Left renal pelvis (tissue), 4 donors: ENCODE measurements around the gene STX16. TPM values are rescaled to one million over a fixed set of nuclear protein-coding genes. Genes with fewer than 3 reads are reported as not detected.
A peak's percentile ranks its signal among the peaks of the same experiment; 100 is the strongest.

ENCODE experiments used
- DNase-seq, 4 donors: peaks; one replicate each; pipeline ENCODE4 v3.0.0-alpha.2; 2013; ENCODE audit warnings: low read depth in 4 of 4, low spot score in 3 of 4
- polyA plus RNA-seq, 4 donors: library from polyadenylated mRNA; unstranded; fragments of 120-200 nt; gene quantifications; one replicate each; pipeline ENCODE4 v1.2.1, GENCODE V29; 2013; ENCODE audit not compliant: insufficient read length in 4 of 4

The STX16 gene
- polyA plus RNA-seq, 4 donors = 46.5 to 81.7 (median 66.6) TPM

DNA sequence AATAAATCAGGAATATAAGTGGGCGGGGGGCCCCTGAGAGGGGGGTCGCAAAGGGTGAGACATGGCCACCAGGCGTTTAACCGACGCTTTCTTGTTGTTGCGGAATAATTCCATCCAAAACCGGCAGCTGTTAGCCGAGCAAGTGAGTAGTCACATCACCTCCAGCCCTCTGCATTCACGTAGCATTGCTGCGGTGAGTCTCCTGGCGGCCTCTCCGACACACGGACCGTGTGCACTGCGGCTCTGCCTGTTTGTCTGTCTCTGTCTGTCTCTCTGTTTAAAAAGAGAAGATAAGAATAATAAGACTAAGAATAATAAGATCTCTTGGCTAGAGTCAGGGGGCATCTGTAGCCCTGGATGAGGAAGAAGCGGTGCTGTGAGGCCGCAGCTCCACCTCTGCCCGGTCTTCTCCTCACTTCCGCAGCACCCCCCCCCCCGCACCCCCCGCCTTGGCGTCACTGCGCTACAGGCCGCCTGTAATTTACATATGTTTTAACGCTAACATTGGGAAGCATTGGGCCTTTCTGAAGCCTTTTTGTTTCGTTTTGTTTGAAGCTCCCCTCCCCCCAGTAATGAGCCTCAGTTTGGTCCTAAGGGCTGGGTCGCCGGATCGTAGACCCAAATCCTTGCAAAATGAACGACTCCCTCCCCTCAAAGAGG, 993 bp downstream of the STX16 start:
- peak in 1 of 4 donors; percentile 58 for DNase-seq

DNA sequence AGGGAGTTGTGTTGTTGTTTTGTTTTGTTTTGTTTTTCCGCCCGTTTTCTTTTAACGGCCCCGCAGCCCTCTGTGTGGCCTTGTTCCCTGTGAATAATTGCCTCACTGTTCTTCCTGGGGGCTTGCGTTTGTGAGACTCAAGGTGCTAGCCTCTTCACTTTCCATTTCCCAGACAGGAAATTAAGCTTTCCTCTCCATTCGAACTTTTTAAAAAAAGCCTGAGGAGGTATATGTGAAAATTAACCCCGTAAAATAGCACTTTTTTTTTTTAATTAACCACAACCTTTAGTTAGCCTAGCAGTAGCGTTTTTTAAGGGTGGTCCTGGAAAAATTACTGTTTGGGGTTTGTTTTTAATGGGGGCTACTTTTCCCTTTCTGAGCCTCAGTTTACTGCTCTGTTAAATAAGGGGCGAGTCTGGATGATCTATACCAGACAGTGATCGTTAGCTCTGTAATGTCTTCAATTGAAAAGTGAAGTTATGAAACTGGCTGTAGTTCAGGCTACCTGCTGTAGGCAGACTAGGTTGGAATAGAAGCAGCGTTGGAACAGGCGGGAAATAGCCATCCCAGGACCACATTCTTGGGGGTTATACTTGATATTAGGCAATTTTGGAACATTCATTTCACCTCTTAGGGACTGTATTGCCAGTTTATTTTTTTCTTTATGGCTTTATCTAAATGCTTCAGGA, 1.7 kb downstream of the STX16 start:
- DNase-seq = no peak

- no peak for DNase-seq
These were observed 3.3 kb downstream of the STX16 start for GRCh38 chr20:58654337-58654736.

DNA sequence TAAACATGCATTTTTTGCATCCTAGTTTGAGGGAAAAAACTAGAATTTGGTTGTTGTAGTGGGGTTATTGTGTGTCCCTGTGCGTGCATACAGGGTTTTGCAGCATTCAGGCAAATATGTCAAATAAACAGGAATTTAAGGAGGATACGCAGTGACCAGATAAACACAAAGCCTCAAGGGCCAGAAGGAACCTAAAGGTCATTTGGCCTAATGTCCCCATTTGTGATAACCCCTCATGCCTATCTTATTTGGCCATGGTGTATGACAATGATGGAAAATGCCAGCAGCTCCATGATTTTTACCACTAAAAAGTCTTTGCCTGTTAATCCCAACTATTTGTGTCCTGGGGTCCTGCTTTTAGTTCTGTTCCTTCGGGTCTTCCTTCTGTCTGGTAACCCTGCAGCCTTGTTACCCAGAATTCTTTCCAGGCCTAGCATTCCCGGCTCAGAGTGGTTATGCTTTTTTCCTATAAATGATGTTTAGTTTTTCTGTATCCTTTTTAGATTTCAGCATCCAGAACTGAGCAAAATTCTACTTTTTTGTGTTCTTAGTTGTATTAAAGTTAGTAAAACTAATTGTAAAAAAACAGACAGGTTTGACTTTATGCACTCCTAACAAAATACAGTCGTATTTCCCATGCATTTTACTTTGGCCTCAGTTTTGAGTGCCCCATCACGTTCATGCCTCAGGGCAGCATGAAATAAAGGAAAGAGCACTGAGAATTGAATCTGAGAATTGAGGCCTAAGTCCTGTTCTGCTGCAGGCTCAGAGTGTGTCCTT, 4.4 kb downstream of the STX16 start:
- DNase-seq = no peak

GRCh38 chr20:58656831-58657230, 5.7 kb downstream of the STX16 start:
- DNase-seq = no peak

GRCh38 chr20:58657262-58657661, 6.2 kb downstream of the STX16 start:
- no peak for DNase-seq

DNA sequence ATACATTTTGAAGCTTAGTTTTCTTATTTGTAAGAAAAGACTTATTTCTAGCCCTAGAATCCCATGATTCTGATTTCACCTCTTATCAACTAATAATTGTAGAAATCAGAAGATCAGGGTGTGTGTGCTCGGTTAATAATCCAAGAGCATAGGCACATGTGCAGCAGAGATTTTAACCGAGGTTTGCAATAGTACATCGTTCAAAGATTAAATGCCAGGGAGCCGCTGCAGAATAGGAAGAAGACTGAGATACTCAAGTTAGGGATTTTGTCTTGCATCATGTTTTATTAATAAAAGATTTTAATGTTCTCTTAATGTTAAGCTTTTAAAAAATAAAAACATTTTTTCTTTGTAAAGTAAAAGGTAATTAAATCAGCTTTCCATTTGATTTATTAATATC, 6.9 kb downstream of the STX16 start:
- DNase-seq = no peak

GRCh38 chr20:58658760-58659159, 7.7 kb downstream of the STX16 start:
- DNase-seq = no peak

GRCh38 chr20:58659841-58660240, 8.8 kb downstream of the STX16 start:
- no peak for DNase-seq

DNA sequence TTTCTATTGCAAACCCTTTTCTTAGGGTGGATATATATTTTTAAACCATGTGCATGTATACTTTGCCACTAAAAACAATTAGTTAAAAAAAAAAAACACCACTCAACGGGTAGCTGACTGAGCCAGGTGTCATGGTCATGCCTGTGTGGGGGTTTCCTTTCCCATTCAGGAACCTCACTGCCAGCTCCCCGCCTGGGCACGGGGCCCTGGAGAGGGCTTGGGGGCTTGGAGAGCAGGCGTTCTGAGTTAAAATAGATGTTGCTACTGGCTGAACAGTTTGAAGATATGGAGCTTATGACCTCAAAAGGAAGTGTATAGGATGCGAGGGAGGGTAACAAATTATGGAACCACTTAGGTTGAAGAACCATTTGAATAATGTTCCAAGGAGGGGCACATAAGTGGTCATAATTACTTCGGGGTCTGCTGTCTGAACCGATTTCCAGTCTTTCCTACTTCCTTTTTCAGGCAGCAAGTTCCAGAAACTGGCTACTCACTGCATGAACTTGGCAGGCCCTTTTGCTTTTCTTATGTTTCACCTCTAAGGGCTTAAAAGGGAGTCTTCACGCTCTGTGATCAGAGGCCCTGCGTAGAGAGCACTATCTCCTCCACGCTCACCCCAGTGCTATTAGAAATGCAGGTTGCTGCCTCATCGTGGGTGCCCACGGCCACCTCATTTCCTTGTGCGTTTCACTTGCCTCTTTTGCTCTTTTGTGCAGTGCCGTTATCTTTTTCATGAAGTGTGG, 9.9 kb downstream of the STX16 start:
- no peak for DNase-seq

DNA sequence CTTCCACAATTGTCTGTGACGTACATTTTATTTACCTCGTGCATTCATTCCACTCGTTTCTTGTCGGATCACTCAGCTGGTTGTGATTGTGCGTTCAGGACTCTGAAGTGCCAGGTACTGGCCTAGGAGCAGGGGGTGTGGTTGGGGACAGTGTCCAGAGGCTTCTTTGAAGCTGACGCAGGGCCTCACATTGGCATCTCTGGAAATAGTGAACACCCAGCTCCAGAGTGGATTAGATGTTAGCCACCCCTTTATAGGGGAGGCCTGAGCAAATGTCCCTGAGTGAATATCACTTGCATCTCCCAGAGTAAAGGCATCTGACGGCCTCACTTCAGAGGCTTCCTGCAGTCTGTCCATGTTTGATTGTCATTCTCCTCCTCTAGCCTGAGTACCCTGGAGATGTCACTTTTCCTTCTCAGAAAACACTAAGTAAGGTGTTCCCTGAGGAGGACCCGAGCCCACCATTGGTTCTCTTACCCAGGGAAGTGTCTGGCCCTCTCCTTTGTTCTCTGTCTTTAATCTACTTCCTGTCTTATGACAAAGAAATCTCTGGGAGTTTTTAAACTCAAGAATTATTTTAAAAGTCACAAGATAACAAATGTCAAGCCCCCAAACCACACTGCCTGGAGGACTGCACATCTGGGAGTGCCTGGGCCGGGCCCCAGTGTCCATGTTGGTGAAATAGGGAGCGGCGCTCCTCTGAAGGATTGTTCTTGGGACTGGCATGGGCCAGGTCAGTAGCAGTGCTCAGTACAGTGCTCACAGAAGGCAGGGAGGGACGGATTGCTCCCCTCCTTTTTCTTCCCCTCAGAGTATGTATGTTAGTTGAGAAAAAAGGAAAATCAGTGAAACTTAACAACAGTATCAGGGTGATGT, 10.8 kb downstream of the STX16 start:
- DNase-seq = no peak

DNA sequence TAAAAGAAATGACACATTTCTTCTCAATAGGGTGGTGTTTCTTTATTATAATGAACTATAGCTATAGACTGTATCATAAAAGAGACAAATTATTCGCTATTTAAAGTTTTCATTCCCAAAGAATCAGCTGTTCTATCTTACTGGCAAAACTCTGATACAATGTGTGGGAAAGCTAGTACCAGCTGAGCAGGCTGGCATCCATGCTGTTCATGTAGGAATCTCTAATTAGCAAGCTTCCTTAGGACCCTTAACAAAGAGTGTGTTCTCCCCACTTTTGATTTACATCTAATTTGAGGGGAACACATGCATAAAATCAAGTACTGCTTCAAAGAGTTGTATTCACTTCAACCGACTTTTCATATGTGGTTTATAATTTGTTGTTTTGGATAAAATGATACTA, 13.2 kb downstream of the STX16 start:
- DNase-seq = no peak

GRCh38 chr20:58664883-58665282, 13.8 kb downstream of the STX16 start:
- DNase-seq = no peak

DNA sequence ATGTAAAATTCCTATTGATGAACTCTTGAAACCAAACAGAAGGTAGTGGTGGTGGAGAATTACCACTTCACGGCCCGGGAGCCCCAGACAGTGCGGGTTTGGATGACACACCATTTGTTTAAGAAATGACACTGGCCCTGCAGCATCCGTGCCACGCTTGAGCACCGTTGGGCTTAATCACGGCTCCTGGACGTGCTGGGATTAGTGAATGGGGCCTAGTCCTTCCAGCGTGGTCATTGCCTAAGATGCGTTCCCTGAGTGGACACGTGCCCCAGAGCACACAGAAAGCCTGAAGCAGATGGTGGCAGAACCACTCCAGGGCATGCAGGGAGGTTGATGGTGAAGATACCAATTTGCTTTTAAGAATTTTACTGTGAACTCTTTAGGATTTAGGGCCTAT, 14.5 kb downstream of the STX16 start:
- DNase-seq = no peak

DNA sequence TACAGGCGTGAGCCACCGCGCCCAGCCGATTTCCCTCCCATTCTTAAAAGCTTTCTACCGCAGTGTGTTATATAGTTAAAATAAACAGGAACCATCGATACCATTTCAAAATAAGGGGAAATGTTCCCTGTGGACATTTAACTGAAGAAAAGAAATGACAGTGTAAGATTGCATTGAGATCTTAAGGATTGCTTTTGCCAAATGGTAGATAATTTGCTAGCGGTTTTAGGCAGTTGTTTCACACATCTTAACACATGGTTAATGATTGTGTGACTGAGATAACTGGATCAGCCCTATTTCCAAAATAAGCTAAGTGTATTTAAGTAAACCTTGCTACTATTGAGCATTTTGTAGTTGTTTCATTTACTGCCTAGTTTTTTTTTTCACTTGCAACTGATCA, 15.6 kb downstream of the STX16 start:
- no peak for DNase-seq

DNA sequence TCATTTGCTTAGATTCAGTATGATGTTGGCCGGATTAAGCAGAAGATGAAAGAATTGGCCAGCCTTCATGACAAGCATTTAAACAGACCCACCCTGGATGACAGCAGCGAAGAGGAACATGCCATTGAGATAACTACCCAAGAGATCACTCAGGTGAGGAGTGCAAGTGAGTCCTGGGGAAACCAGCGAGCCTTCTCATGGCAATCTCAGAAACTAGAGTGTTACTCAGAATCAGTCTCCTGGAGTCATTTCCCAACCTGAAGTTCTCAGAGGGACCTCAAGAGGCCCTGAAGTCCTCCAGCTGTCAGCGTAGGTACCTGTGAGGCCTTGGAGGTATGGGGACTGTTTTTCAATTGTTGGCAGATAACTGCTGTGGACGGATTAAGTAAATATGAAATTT, 16.9 kb downstream of the STX16 start:
- DNase-seq = no peak

GRCh38 chr20:58668901-58669286, 17.8 kb downstream of the STX16 start:
- no peak for DNase-seq

DNA sequence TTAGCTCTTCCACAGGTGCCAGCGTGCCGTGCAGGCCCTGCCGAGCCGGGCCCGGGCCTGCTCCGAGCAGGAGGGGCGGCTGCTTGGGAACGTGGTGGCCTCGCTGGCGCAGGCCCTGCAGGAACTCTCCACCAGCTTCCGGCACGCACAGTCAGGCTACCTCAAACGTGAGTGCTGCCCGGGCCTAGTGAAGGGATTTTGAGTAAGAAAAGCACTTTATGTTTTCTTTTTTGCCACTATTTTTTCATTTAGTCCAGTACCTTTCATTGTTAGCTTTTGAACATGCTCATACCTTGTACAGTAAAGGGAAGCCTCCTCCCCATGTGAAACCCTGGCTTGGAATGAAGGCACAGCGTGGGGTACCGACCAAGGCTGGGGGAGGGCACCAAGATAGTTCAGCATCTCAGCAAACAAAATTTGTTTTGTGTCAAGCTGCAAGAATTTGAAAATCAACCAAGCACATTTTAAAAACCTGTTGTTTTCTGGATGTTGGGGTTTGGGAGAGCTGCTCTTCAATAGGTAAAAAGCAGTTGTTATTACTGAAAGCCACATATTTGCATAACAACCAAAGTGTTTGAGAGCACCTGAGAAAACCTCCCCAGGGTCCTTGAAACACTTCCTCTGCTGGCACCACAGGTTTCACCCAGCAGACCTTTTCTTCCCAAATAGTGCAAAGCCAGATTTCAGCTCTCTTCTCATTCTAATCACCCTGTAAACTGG, 18.4 kb downstream of the STX16 start:
- DNase-seq = no peak

DNA sequence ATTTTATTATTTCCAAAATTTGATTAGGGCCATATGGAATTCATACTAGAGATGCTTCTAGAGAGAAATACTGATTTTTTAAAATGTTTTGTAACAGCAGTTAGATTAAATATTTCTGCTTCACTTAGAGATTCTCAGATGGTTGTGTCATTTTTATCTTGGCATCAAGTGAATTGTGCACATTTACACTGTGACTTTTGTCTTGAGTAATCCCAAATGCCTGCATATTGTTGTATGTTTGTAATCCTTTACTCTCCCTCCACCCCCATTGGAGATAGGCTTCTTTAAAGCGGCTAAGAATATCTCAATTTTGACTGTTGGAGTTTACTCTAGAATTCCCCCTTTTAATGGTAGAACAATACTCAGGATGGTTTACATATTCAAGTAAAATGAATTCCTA, 19.0 kb downstream of the STX16 start:
- no peak for DNase-seq

- DNase-seq = no peak
These were observed 19.6 kb downstream of the STX16 start for GRCh38 chr20:58670659-58671058.
